Spleen (tissue), 11 donors: Measurements from ENCODE around the gene DIP2A. TPM values are rescaled to one million over a fixed set of nuclear protein-coding genes. Genes with fewer than 3 reads are reported as not detected.

Experiments used
- DNase-seq: peaks from one replicate; pipeline ENCODE4 v3.0.0-alpha.2; 2020
- H3K27ac ChIP-seq, 8 donors: fragments of 200-600 bp; sonication (generic) in 7 of 8; 1 replicate in 4 of 8; 2 replicates in 4 of 8; pipeline versions ENCODE4 v1.5.0 to v1.8.0; 2016 to 2021; ENCODE audit warnings: inconsistent platforms in 4 of 8, mild to moderate bottlenecking in 4 of 8, moderate library complexity in 1 of 8
- H3K27me3 ChIP-seq, 7 donors: fragments of 200-600 bp; sonication (generic) in 6 of 7; replicated peaks in 1 of 7; 1 replicate in 4 of 7; 2 replicates in 3 of 7; pipeline versions ENCODE4 v1.5.0 to v1.8.0; 2016 to 2021; ENCODE audit warnings: inconsistent platforms in 3 of 7, mild to moderate bottlenecking in 1 of 7
- H3K36me3 ChIP-seq, 6 donors: fragments of 200-600 bp; sonication (generic) in 5 of 6; 1 replicate in 4 of 6; 2 replicates in 2 of 6; pipeline versions ENCODE4 v1.5.0 to v1.8.0; 2016 to 2021; ENCODE audit warnings: inconsistent platforms in 2 of 6
- H3K4me1 ChIP-seq, 6 donors: fragments of 200-600 bp; sonication (generic) in 5 of 6; 1 replicate in 3 of 6; 2 replicates in 3 of 6; pipeline versions ENCODE4 v1.5.0 to v1.8.0; 2016 to 2021; ENCODE audit warnings: inconsistent platforms in 3 of 6
- H3K4me3 ChIP-seq, 8 donors: fragments of 200-600 bp; sonication (generic) in 7 of 8; 1 replicate in 4 of 8; 2 replicates in 4 of 8; pipeline versions ENCODE4 v1.5.0 to v1.8.0; 2016 to 2021; ENCODE audit warnings: inconsistent platforms in 4 of 8, mild to moderate bottlenecking in 4 of 8, moderate library complexity in 2 of 8
- H3K9me3 ChIP-seq, 8 donors: fragments of 200-600 bp; sonication (generic) in 7 of 8; 1 replicate in 4 of 8; 2 replicates in 4 of 8; pipeline versions ENCODE4 v1.5.0 to v1.8.0; 2016 to 2021; ENCODE audit warnings: inconsistent platforms in 4 of 8
- POLR2A ChIP-seq, 3 donors: fragments of 450-650 bp; IDR thresholded peaks; one replicate each; pipeline ENCODE4 v1.5.1; 2017; ENCODE audit warnings: antibody characterized with exemption in 3 of 3, mild to moderate bottlenecking in 1 of 3
- POLR2AphosphoS5 ChIP-seq, 3 donors: sonication (generic); formaldehyde crosslinking; IDR thresholded peaks; one replicate each; pipeline ENCODE4 v1.5.1; 2017; ENCODE audit warnings: antibody characterized with exemption in 3 of 3
- WGBS, 5 donors: extraction: QIAGEN DNeasy Blood & Tissue Kit in 3 of 5; methylation state at CpG; one replicate each; pipeline versions ENCODE4 v1.1.5 to v1.1.7; 2013 to 2018; 5-methylcytosine and 5-hydroxymethylcytosine counted together
- intact Hi-C: fragments of 100-400 bp; cut with DNase I; formaldehyde crosslinking; loops from one replicate; pipeline ENCODE4 v1.15.0; 2023; ENCODE audit warnings: low total_unique reads
- polyA plus RNA-seq, 3 donors: library from polyadenylated mRNA; stranded (reverse); fragments of 200-250 nt; gene quantifications; one replicate each; pipeline ENCODE4 v1.2.1, GENCODE V29; 2013
- total RNA-seq, 7 donors: library from RNA; depleted of rRNA in 3 of 7; stranded (reverse); fragments of >200 nt in 3 of 7; fragmentation: NEBNext Ultra II Directional in 4 of 7; extraction: Animal tissue kit (Norgen Biotek cat#: 25700) in 4 of 7; gene quantifications; one replicate each; pipeline versions ENCODE4 v1.1.0 to v1.2.1, GENCODE V29; 2016 to 2021
- TF ChIP-seq, protein P1 (sequence below), 11 experiments: fragments of 200-600 bp in 7 of 11; fragments of 450-650 bp in 4 of 11; sonication (generic) in 4 of 11; IDR thresholded peaks in 8 of 11; conservative IDR thresholded peaks in 3 of 11; 1 replicate in 7 of 11; 2 replicates in 4 of 11; pipeline versions ENCODE4 v1.4.0 to v1.8.0; 2016 to 2021; ENCODE audit warnings: antibody characterized with exemption in 11 of 11, inconsistent platforms in 4 of 11, mild to moderate bottlenecking in 1 of 11
- donor health status: healthy with polysubstance abuse.
- donor health status: DM: no; HTN: no; CAD: no; lungs with moderate emphysema.
- donor health status: DM: no; HTN: no; CAD: no.
- donor health status: Bipolar disorder and iron deficiency.
- donor health status: healthy.
- donor health status: DM: no; HTN: no; CAD: no.
- donor health status: DM: yes; HTN: yes; CAD: no.

DIP2A gene
- total and polyA plus RNA-seq, 10 donors, result 14.7 to 96.7 (median 64.1) TPM

DNA sequence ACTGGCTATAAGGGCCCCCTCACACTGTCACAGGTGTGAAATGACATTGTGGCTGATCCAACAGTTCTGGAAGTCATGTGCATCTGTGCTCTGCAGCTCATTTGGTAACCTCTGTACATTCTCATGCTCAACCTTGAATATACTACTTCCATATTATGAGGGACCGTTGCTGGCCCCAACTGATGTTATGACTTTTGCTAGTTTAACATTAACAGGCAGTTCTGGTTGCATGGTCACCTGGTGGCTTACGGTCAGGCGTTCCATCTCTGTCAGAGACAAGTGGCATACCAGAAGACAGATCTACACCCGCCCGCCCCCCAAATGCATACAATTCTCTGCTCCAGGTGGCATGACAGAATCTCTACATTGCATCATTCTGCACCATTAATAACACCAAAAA lies 6.0 kb upstream of the DIP2A start:
- no peak overlapping the region for H3K4me3 ChIP-seq
- TF ChIP-seq POLR2A (IDR thresholded peaks at IDR 0.05) (no peak), POLR2AphosphoS5 (IDR thresholded peaks at IDR 0.05) (no peak)
- TF ChIP-seq, protein P1, sequence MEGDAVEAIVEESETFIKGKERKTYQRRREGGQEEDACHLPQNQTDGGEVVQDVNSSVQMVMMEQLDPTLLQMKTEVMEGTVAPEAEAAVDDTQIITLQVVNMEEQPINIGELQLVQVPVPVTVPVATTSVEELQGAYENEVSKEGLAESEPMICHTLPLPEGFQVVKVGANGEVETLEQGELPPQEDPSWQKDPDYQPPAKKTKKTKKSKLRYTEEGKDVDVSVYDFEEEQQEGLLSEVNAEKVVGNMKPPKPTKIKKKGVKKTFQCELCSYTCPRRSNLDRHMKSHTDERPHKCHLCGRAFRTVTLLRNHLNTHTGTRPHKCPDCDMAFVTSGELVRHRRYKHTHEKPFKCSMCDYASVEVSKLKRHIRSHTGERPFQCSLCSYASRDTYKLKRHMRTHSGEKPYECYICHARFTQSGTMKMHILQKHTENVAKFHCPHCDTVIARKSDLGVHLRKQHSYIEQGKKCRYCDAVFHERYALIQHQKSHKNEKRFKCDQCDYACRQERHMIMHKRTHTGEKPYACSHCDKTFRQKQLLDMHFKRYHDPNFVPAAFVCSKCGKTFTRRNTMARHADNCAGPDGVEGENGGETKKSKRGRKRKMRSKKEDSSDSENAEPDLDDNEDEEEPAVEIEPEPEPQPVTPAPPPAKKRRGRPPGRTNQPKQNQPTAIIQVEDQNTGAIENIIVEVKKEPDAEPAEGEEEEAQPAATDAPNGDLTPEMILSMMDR (IDR thresholded peaks at IDR 0.05 in 8 of 11, conservative IDR thresholded peaks at IDR 0.05 in 3 of 11), result no peak
- WGBS, 5 donors, result 88 to 96% (median 96%) methylated on average over 5 of the region's 5 CpGs
- peaks cover 0 to 22% (median 0%) of the 10 kb centered on the region in 6 donors for H3K36me3 ChIP-seq
- peaks cover 0 to 23% (median 18%) of the 10 kb centered on the region in 8 donors for H3K9me3 ChIP-seq
- H3K27me3 ChIP-seq, result no peaks in the 10 kb centered on the region
- no peak overlapping the region for H3K27ac ChIP-seq
- no peak for DNase-seq
- peaks cover 11 to 48% (median 28%) of the 10 kb centered on the region in 6 donors for H3K4me1 ChIP-seq
- intact Hi-C loops, result no loop called here

DNA sequence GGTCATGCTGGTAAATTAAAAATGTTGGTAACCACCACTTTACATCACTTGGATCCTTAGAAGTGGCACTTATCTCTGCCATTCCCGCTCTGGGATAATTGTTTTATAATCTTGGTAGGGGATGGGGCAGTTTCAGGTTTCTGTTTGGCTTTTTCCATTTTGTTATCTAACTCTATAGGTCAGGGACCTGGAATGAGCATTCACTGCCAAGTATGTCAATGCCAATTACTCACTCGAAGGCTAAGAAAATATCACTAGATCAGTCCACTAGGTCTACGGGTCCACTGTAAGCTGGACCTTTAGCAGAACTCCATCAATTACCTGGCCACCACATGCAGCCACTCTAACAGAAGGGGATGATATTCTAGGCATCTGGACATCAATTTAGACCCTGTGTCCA lies 4.5 kb upstream of the DIP2A start:
- no peak overlapping the region for H3K27ac ChIP-seq
- peaks cover 0 to 22% (median 0%) of the 10 kb centered on the region in 6 donors for H3K36me3 ChIP-seq
- H3K4me3 ChIP-seq, result no peak overlapping the region
- peaks cover 0 to 10% (median 5%) of the 10 kb centered on the region in 8 donors for H3K9me3 ChIP-seq
- H3K4me1 ChIP-seq, result peaks cover 11 to 54% (median 32%) of the 10 kb centered on the region in 6 donors
- H3K27me3 ChIP-seq, result no peaks in the 10 kb centered on the region
- 59 to 66% (median 63%) methylated on average over 3 of the region's 3 CpGs for WGBS, 5 donors
- intact Hi-C loops, result no loop called here
- DNase-seq, result no peak
- TF ChIP-seq, protein P1 (IDR thresholded peaks at IDR 0.05 in 8 of 11, conservative IDR thresholded peaks at IDR 0.05 in 3 of 11), result no peak
- TF ChIP-seq POLR2A (IDR thresholded peaks at IDR 0.05) (no peak), POLR2AphosphoS5 (IDR thresholded peaks at IDR 0.05) (no peak)

DNA sequence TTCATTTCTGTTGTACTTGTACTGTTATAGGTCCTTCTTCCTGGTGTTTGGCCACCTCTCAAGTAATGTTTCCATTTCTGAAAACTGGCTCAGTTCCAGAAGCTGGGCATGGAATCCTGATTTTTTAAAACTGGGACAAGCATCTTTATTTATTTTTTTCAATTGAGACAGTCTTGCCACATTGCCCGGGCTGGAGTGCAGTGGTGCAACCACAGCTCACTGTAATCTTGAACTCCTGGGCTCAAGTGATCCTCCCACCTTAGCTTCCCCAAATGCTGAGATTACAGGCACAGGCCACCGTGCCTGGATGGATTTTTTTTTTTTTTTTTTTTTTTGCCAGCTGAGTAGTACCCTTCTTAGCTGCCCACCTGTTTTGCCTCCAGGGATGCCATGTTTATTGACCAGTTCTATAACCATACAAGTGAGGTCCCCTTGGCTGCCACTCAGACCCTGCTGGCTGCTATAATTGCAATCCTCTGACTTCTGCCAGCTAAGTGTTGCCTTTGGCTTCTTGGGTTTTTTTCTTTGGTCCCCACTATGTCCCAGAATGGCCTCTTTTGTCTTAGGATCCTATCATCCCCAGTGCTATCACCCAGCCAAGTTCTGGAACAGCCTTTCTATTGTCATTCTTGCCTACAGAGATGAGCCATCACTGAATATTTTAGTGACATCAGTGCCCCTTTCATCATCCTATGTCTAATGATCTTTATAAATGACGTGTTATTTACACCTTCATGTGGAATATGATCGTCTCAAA lies 3.9 kb upstream of the DIP2A start:
- H3K27ac ChIP-seq, result peak overlapping the region in 1 of 8 donors; percentile 15
- H3K36me3 ChIP-seq, result peaks cover 0 to 19% (median 0%) of the 10 kb centered on the region in 6 donors
- peaks cover 0 to 3% (median 0%) of the 10 kb centered on the region in 8 donors for H3K9me3 ChIP-seq
- intact Hi-C loops, result loop anchor here (5.0 kb wide), 1 partner anchor 133 kb away; the partner anchor contains the start of genes C21orf58 and PCNT
- no peaks in the 10 kb centered on the region for H3K27me3 ChIP-seq
- TF ChIP-seq POLR2A (IDR thresholded peaks at IDR 0.05), result no peak
- TF ChIP-seq, protein P1 (IDR thresholded peaks at IDR 0.05 in 8 of 11, conservative IDR thresholded peaks at IDR 0.05 in 3 of 11), result no peak
- no peak for TF ChIP-seq POLR2AphosphoS5 (IDR thresholded peaks at IDR 0.05)
- H3K4me3 ChIP-seq, result no peak overlapping the region
- H3K4me1 ChIP-seq, result peaks cover 11 to 61% (median 34%) of the 10 kb centered on the region in 6 donors
- DNase-seq, result no peak
- WGBS, 5 donors, result 65 to 86% (median 75%) methylated on average over 4 of the region's 4 CpGs
